OCI-LY1 (cell line): ENCODE results near the gene RYR1.

Source experiments
- H2AFZ ChIP-seq: fragments of 200-600 bp; sonication (generic), shearing (Covaris generic); 2 replicates; pipeline ENCODE4 v1.6.0; 2014; ENCODE audit warnings: antibody characterized with exemption, mild to moderate bottlenecking, low read length
- H3F3A ChIP-seq: fragments of 200-600 bp; sonication (generic), shearing (Covaris generic); 2 replicates; pipeline ENCODE4 v1.6.0; 2014; ENCODE audit warnings: mild to moderate bottlenecking, antibody characterized with exemption, low read length, moderate library complexity; ENCODE audit not compliant: insufficient read depth
- H3K27ac ChIP-seq: fragments of 200-600 bp; sonication (generic); 2 replicates; pipeline ENCODE4 v1.5.1; 2014; ENCODE audit warnings: low read length, mixed run types, mild to moderate bottlenecking, low read depth; ENCODE audit not compliant: poor library complexity, severe bottlenecking
- H3K27me3 ChIP-seq: fragments of 200-600 bp; sonication (generic); 2 replicates; pipeline ENCODE4 v1.6.0; 2014; ENCODE audit warnings: antibody characterized with exemption, mild to moderate bottlenecking, low read length, moderate library complexity; ENCODE audit not compliant: insufficient read depth
- H3K36me3 ChIP-seq: fragments of 200-600 bp; sonication (generic); 2 replicates; pipeline ENCODE4 v1.6.1; 2014; ENCODE audit warnings: mild to moderate bottlenecking, antibody characterized with exemption, low read length, moderate library complexity, mixed read lengths; ENCODE audit not compliant: insufficient read depth
- H3K4me1 ChIP-seq: fragments of 200-600 bp; sonication (generic); 2 replicates; pipeline ENCODE4 v1.5.1; 2014; ENCODE audit warnings: mild to moderate bottlenecking, low read length, moderate library complexity; ENCODE audit not compliant: insufficient read depth, severe bottlenecking
- H3K4me2 ChIP-seq: fragments of 200-600 bp; sonication (generic), shearing (Covaris generic); 2 replicates; pipeline ENCODE4 v1.6.1; 2014; ENCODE audit warnings: low read length
- H3K4me3 ChIP-seq: fragments of 200-600 bp; sonication (generic); 2 replicates; pipeline ENCODE4 v1.5.1; 2014; ENCODE audit warnings: low read length, low read depth, mild to moderate bottlenecking, mixed read lengths; ENCODE audit not compliant: poor library complexity, severe bottlenecking
- H3K79me2 ChIP-seq: fragments of 200-600 bp; shearing (Covaris generic); 2 replicates; pipeline ENCODE4 v1.6.1; 2016; ENCODE audit warnings: mixed run types, low read length, mixed read lengths; ENCODE audit not compliant: insufficient read depth
- H3K9ac ChIP-seq: fragments of 200-600 bp; sonication (generic), shearing (Covaris generic); 2 replicates; pipeline ENCODE4 v1.6.1; 2014; ENCODE audit warnings: mild to moderate bottlenecking, low read length, mixed read lengths
- H3K9me2 ChIP-seq: fragments of 200-600 bp; sonication (generic), shearing (Covaris generic); 2 replicates; pipeline ENCODE4 v1.6.1; 2014; ENCODE audit warnings: low read depth, mild to moderate bottlenecking, low read length, mixed read lengths
- H3K9me3 ChIP-seq: fragments of 200-600 bp; shearing (Covaris generic); 2 replicates; pipeline ENCODE4 v1.6.1; 2014; ENCODE audit warnings: low read length, mixed read lengths
- H4K20me1 ChIP-seq: fragments of 200-600 bp; sonication (generic), shearing (Covaris generic); 2 replicates; pipeline ENCODE4 v1.6.0; 2016; ENCODE audit warnings: mild to moderate bottlenecking, low read length; ENCODE audit not compliant: insufficient read depth
- EZH2 ChIP-seq: fragments of 200-600 bp; sonication (generic), shearing (Covaris generic); IDR thresholded peaks from 2 replicates; pipeline ENCODE4 v1.8.0; 2017; ENCODE audit warnings: borderline replicate concordance, mixed run types, mild to moderate bottlenecking, antibody characterized with exemption, low read length, moderate library complexity, mixed read lengths
- TF ChIP-seq, protein P1 (sequence below): fragments of 200-600 bp; sonication (generic), shearing (Covaris generic); IDR thresholded peaks from 2 replicates; pipeline ENCODE4 v1.5.1; 2017; ENCODE audit warnings: mild to moderate bottlenecking, antibody characterized with exemption, low read length, moderate library complexity, mixed read lengths

The RYR1 gene

DNA sequence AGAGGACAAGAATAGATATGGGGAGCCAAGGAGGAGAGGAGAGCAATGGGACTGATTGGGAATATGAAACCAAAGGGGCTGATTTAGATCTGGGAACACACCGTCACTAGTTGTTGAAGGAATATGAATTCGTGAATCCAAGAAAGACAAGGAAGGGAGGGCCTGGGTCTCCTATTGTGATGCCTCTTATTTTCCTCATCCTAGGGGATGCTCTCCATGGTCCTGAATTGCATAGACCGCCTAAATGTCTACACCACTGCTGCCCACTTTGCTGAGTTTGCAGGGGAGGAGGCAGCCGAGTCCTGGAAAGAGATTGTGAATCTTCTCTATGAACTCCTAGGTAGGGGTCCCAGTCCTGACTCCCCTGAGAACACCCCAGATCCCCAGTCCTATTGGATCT, 21.5 kb downstream of the RYR1 start:
- Histone ChIP-seq H3K27me3 (peaks cover 3% of the 10 kb centered on the region; the same call in 1 of the 2 replicates), H3K9me2 (no peaks in the 10 kb centered on the region)
- TF ChIP-seq EZH2 = no peak
- TF ChIP-seq, protein P1, sequence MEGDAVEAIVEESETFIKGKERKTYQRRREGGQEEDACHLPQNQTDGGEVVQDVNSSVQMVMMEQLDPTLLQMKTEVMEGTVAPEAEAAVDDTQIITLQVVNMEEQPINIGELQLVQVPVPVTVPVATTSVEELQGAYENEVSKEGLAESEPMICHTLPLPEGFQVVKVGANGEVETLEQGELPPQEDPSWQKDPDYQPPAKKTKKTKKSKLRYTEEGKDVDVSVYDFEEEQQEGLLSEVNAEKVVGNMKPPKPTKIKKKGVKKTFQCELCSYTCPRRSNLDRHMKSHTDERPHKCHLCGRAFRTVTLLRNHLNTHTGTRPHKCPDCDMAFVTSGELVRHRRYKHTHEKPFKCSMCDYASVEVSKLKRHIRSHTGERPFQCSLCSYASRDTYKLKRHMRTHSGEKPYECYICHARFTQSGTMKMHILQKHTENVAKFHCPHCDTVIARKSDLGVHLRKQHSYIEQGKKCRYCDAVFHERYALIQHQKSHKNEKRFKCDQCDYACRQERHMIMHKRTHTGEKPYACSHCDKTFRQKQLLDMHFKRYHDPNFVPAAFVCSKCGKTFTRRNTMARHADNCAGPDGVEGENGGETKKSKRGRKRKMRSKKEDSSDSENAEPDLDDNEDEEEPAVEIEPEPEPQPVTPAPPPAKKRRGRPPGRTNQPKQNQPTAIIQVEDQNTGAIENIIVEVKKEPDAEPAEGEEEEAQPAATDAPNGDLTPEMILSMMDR = no peak

DNA sequence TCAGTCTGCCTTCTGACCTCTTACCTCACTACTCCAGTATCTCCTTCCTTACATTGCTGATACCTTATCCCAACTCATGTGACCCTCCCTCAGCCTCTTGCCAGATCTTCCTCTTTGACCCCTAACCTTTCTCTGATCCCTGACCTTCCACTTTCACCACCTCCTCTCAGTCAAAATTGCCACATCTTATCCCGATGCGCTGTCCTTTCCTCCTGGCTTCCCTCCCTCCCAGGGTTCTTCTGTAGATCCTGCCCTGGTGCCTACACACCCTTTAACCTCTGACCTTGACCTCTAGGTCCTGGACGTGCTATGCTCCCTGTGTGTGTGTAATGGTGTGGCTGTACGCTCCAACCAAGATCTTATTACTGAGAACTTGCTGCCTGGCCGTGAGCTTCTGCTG, 23.7 kb downstream of the RYR1 start:
- H3K36me3 ChIP-seq = no peaks in the 10 kb centered on the region
- no peak overlapping the region for H3K9ac ChIP-seq
- no peaks in the 10 kb centered on the region for H3K4me1 ChIP-seq
- no peaks in the 10 kb centered on the region for H3F3A ChIP-seq
- no peak overlapping the region for H3K4me3 ChIP-seq
- TF ChIP-seq, protein P1 = no peak
- no peak for TF ChIP-seq EZH2
- H3K79me2 ChIP-seq = no peaks in the 10 kb centered on the region
- no peak overlapping the region for H2AFZ ChIP-seq
- no peak overlapping the region for H3K27ac ChIP-seq
- H3K9me3 ChIP-seq = no peaks in the 10 kb centered on the region
- no peaks in the 10 kb centered on the region for H4K20me1 ChIP-seq
- H3K27me3 ChIP-seq = peaks cover 5% of the 10 kb centered on the region; the same call in 1 of the 2 replicates
- H3K9me2 ChIP-seq = no peaks in the 10 kb centered on the region
- H3K4me2 ChIP-seq = no peak overlapping the region

More for the DNA sequence above, 21.5 kb downstream of the RYR1 start:
- Histone ChIP-seq H3K4me3 (no peak overlapping the region), H3K4me1 (no peaks in the 10 kb centered on the region), H3K9me3 (no peaks in the 10 kb centered on the region), H3F3A (no peaks in the 10 kb centered on the region), H3K79me2 (no peaks in the 10 kb centered on the region), H3K9ac (no peak overlapping the region), H3K36me3 (no peaks in the 10 kb centered on the region), H3K27ac (no peak overlapping the region), H3K4me2 (no peak overlapping the region), H4K20me1 (no peaks in the 10 kb centered on the region), H2AFZ (no peak overlapping the region)

DNA sequence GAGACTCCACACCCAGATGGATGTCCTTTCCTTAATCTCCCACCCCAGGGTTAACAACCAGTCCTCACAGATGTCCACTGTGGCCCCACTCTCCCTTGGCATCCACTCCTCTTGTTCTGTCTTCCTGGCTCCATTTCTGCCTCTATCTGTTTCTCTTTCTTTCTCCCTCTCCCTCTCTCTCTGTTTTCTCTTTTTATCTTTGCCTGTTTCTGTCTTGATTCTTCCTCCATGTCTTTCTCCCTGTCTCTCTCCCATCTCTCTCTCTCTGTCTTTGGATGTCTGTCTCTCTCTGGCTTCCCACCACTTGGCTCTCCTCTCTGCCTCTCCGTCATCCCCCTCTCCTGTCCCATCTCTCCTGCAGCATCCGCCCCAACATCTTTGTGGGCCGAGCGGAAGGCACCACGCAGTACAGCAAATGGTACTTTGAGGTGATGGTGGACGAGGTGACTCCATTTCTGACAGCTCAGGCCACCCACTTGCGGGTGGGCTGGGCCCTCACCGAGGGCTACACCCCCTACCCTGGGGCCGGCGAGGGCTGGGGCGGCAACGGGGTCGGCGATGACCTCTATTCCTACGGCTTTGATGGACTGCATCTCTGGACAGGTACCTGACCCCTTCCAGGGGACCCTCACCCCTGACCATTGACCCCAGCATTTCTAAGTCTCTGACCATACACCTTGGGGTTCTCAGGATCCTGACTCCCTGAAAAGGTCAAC, 24.4 kb downstream of the RYR1 start:
- Histone ChIP-seq H3K27me3 (peaks cover 5% of the 10 kb centered on the region; the same call in 1 of the 2 replicates), H3K4me3 (no peak overlapping the region), H3K27ac (no peak overlapping the region), H3K36me3 (no peaks in the 10 kb centered on the region), H4K20me1 (no peaks in the 10 kb centered on the region), H3F3A (no peaks in the 10 kb centered on the region), H3K9ac (no peak overlapping the region), H3K9me3 (no peaks in the 10 kb centered on the region), H3K79me2 (no peaks in the 10 kb centered on the region), H3K9me2 (no peaks in the 10 kb centered on the region), H3K4me1 (no peaks in the 10 kb centered on the region), H2AFZ (no peak overlapping the region), H3K4me2 (no peak overlapping the region)
- TF ChIP-seq, protein P1 = no peak
- TF ChIP-seq EZH2 = no peak
